Naive thymus-derived CD8-positive, alpha-beta T cell (primary cell): ENCODE measurements around the gene IRGQ. TPM values are rescaled to one million over a fixed set of nuclear protein-coding genes. Genes with fewer than 3 reads are reported as not detected.
"Not testable (repeated sequence)": the region's sequence is repeated elsewhere in the genome, so short reads cannot be mapped to it uniquely, and the experiment has no call there.

Experiments
- ATAC-seq, 2 donors: fragments of 150-1000 bp; cut with Tn5 transposase in 1 of 2; sonication (Bioruptor Pico), chemical (Tn5 transposase) in 1 of 2; 1 replicate in 1 of 2; 2 replicates in 1 of 2; pipeline ENCODE4 v1.10.0; 2021; ENCODE audit warnings: mild to moderate bottlenecking in 2 of 2, moderate library complexity in 2 of 2
- POLR2A ChIA-PET: fragments of 350-600 bp; sonication (Branson Sonifier 250); formaldehyde crosslinking; loops from one replicate; lab custom pipeline; 2021; ENCODE audit warnings: antibody characterized with exemption; lab: Charles Lee
- DNase-seq, 10 donors: peaks; one replicate each; pipeline versions ENCODE4 v3.0.0 to v3.0.0-alpha.2; 2020 to 2022
- H3K27ac Mint-ChIP-seq, 10 donors: one replicate each; pipeline ENCODE4 v1.8.0; 2020 to 2022; ENCODE audit warnings: mild to moderate bottlenecking in 10 of 10, mixed read lengths in 10 of 10, moderate library complexity in 4 of 10, inconsistent platforms in 1 of 10
- H3K27me3 Mint-ChIP-seq, 5 donors: one replicate each; pipeline ENCODE4 v1.8.0; 2021 to 2022; ENCODE audit warnings: mixed read lengths in 5 of 5
- H3K36me3 Mint-ChIP-seq, 3 donors: one replicate each; pipeline ENCODE4 v1.8.0; 2020 to 2022; ENCODE audit warnings: mixed read lengths in 3 of 3, mild to moderate bottlenecking in 2 of 3, inconsistent platforms in 1 of 3
- H3K4me1 Mint-ChIP-seq, 4 donors: one replicate each; pipeline ENCODE4 v1.8.0; 2021 to 2022; ENCODE audit warnings: mixed read lengths in 4 of 4
- H3K4me3 Mint-ChIP-seq, 10 donors: one replicate each; pipeline ENCODE4 v1.8.0; 2020 to 2022; ENCODE audit warnings: mild to moderate bottlenecking in 10 of 10, mixed read lengths in 10 of 10, moderate library complexity in 6 of 10, inconsistent platforms in 1 of 10
- H3K9me3 Mint-ChIP-seq, 9 donors: one replicate each; pipeline ENCODE4 v1.8.0; 2020 to 2022; ENCODE audit warnings: mixed read lengths in 9 of 9, mild to moderate bottlenecking in 3 of 9, inconsistent platforms in 1 of 9, moderate library complexity in 1 of 9
- polyA plus RNA-seq, 3 donors: library from polyadenylated mRNA; unstranded; fragments of 300-500 nt; fragmentation: Illumina TruSeq; gene quantifications; one replicate each; pipeline ENCODE4 v1.2.3, GENCODE V29; 2021
- total RNA-seq, 8 experiments: library from RNA in 2 of 8; stranded (reverse) in 2 of 8; gene quantifications; one replicate each; pipeline ENCODE4 v1.2.3 and lab custom pipeline; 2021 to 2026

The IRGQ gene
- total and polyA plus RNA-seq, 5 experiments from 2014 or later, result 0.37 to 15.7 (median 1.1) TPM

- DNase-seq (peak; percentile 61 to 83 (median 70)), ATAC-seq (peak; percentile 63 to 72)
- POLR2A ChIA-PET, result interaction anchor here (0.7 to 5.4 kb wide), 15 partner anchors 11 to 155 kb away, joined by 3 to 55 read pairs (median 10); partner anchors contain the start of genes PINLYP, XRCC1 and ZNF575
- Mint-ChIP-seq H3K36me3 (peaks cover 0 to 29% (median 3%) of the 10 kb centered on the region in 3 donors), H3K9me3 (no peaks in the 10 kb centered on the region), H3K4me1 (peaks cover 27 to 61% (median 53%) of the 10 kb centered on the region in 4 donors), H3K27me3 (peaks cover 0 to 2% (median 0%) of the 10 kb centered on the region in 5 donors), H3K4me3 (peak overlapping the region; percentile 94 to 99 (median 96)), H3K27ac (peak overlapping the region; percentile 96 to 100 (median 100))
These were observed 977 bp downstream of the IRGQ start for GRCh38 chr19:43594710-43595604.

GRCh38 chr19:43594081-43594697 lies 1.7 kb downstream of the IRGQ start:
- peaks cover 31 to 69% (median 57%) of the 10 kb centered on the region in 4 donors for H3K4me1 Mint-ChIP-seq
- peak overlapping the region; percentile 16 to 99 (median 78) for H3K4me3 Mint-ChIP-seq
- peak overlapping the region in 6 of 10 donors; percentile 10 to 91 (median 79) for H3K27ac Mint-ChIP-seq
- H3K27me3 Mint-ChIP-seq, result peaks cover 0 to 2% (median 0%) of the 10 kb centered on the region in 5 donors
- peaks cover 0 to 21% (median 3%) of the 10 kb centered on the region in 3 donors for H3K36me3 Mint-ChIP-seq
- POLR2A ChIA-PET, result interaction anchor here (0.7 to 5.4 kb wide), 13 partner anchors 10 to 155 kb away, joined by 3 to 55 read pairs (median 7); partner anchors contain the start of genes PINLYP, XRCC1 and ZNF575
- H3K9me3 Mint-ChIP-seq, result no peaks in the 10 kb centered on the region
- DNase-seq, result no peak
- ATAC-seq, result no peak

DNA sequence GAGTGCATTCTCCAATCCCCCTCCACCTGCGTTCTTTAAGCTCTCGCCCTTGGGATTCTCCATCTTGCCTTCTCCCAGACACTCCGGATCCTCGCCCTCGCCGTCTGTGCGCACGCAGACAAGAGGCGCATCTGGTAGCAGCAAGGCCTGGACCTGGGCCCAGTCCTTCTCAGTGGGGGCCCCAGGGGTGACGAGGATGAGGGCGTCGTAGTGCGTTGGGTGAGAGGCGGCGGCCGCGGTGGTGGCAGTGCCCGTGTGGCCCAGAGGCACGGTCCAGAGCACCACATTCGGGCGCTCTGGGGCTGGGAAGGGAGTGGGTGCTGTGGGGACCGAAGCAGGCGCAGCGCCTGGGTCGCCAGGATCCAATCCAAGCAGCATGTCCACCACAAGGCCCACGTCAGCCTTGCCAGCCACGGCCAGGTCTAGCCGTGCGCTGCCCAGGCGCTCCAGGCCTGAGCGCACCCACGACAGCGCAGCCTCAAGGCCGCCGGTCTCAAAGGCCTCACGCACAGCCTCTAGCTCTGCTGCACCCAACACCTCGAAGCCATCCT lies 3.1 kb downstream of the IRGQ start:
- no peaks in the 10 kb centered on the region for H3K9me3 Mint-ChIP-seq
- ATAC-seq (no peak), DNase-seq (no peak)
- peaks cover 0 to 14% (median 3%) of the 10 kb centered on the region in 3 donors for H3K36me3 Mint-ChIP-seq
- peak overlapping the region in 2 of 10 donors; percentile 45 to 68 for H3K4me3 Mint-ChIP-seq
- peaks cover 30 to 58% (median 51%) of the 10 kb centered on the region in 4 donors for H3K4me1 Mint-ChIP-seq
- POLR2A ChIA-PET, result interaction anchor here (0.9 to 5.4 kb wide), 3 partner anchors 13 to 59 kb away, joined by 3 to 51 read pairs (median 49); partner anchors contain the start of gene ZNF575
- H3K27me3 Mint-ChIP-seq, result peaks cover 0 to 2% (median 0%) of the 10 kb centered on the region in 5 donors
- H3K27ac Mint-ChIP-seq, result peak overlapping the region in 1 of 10 donors; percentile 80

GRCh38 chr19:43591904-43592772 lies 3.8 kb downstream of the IRGQ start:
- POLR2A ChIA-PET, result interaction anchor here (0.9 to 5.4 kb wide), 2 partner anchors 12 to 58 kb away, joined by 3 to 51 read pairs; partner anchors contain the start of gene ZNF575
- H3K4me3 Mint-ChIP-seq, result no peak overlapping the region

DNA sequence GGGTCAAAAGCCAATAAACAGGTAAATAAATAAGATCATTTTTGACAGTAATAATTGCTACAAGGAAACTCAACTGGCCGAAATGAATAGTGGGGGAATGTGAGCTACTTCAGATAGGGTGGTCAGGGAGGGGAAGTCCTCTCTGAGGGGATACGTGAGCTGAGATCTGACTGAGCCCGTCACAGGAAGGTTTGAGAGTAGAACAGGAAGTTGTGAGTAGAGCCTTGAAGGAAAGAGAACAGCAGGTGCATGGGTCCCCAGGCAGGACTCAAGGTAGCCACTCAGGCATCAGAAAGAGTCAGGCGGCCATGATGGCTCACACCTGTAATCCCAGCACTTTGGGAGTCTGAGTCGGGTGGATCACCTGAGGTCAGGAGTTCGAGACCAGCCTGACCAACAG lies 6.3 kb downstream of the IRGQ start:
- ATAC-seq (peak in 1 of 2 donors; percentile 50), DNase-seq (no peak)
- Mint-ChIP-seq H3K36me3 (peaks cover 0 to 14% (median 3%) of the 10 kb centered on the region in 3 donors), H3K9me3 (no peaks in the 10 kb centered on the region), H3K4me3 (peak overlapping the region in 2 of 10 donors; percentile 1 to 70), H3K27ac (peak overlapping the region; percentile 39 to 89 (median 78)), H3K4me1 (peaks cover 18 to 37% (median 28%) of the 10 kb centered on the region in 4 donors), H3K27me3 (no peaks in the 10 kb centered on the region)
- POLR2A ChIA-PET, result no interaction called here

More at GRCh38 chr19:43591904-43592772, 3.8 kb downstream of the IRGQ start:
- Mint-ChIP-seq H3K27ac (no peak overlapping the region), H3K36me3 (peaks cover 0 to 11% (median 3%) of the 10 kb centered on the region in 3 donors), H3K4me1 (peaks cover 25 to 51% (median 44%) of the 10 kb centered on the region in 4 donors), H3K9me3 (no peaks in the 10 kb centered on the region), H3K27me3 (peaks cover 0 to 2% (median 0%) of the 10 kb centered on the region in 5 donors)
- DNase-seq (no peak), ATAC-seq (no peak)

GRCh38 chr19:43589277-43589676 lies 6.7 kb downstream of the IRGQ start:
- Mint-ChIP-seq H3K4me3 (no peak overlapping the region), H3K9me3 (no peaks in the 10 kb centered on the region), H3K36me3 (peaks cover 0 to 14% (median 3%) of the 10 kb centered on the region in 3 donors), H3K27ac (peak overlapping the region in 8 of 10 donors; percentile 15 to 87 (median 78)), H3K4me1 (peaks cover 19 to 39% (median 30%) of the 10 kb centered on the region in 4 donors), H3K27me3 (no peaks in the 10 kb centered on the region)
- no peak for DNase-seq
- POLR2A ChIA-PET, result interaction anchor here (1.0 kb wide), 1 partner anchor 15 kb away, joined by 7 read pairs; the partner anchor contains the start of gene XRCC1
- no peak for ATAC-seq

DNA sequence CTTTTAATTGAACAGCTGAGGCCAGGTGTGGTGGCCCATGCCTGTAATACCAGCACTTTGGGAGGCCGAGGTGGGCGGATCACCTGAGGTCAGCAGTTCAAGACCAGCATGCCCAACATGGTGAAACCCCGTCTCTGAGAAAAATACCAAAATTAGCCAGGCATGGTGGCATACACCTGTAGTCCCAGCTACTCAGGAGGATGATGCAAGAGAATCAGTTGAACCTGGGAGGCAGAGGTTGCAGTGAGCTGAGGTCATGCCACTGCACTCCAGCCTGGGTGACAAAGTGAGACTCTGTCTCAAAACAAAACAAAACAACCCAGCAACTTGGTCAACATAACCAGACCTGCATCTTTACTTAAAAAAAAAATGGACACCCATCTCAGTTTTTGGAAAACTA lies 8.9 kb downstream of the IRGQ start:
- H3K4me3 Mint-ChIP-seq, H3K9me3 Mint-ChIP-seq, DNase-seq, H3K36me3 Mint-ChIP-seq, H3K27me3 Mint-ChIP-seq, ATAC-seq, POLR2A ChIA-PET, H3K27ac Mint-ChIP-seq: not testable (repeated sequence)
- peaks cover 14 to 42% (median 23%) of the 10 kb centered on the region in 4 donors for H3K4me1 Mint-ChIP-seq

- no peaks in the 10 kb centered on the region for H3K27me3 Mint-ChIP-seq
- peaks cover 14 to 49% (median 24%) of the 10 kb centered on the region in 4 donors for H3K4me1 Mint-ChIP-seq
- DNase-seq (no peak), ATAC-seq (no peak)
- POLR2A ChIA-PET, result no interaction called here
- H3K4me3 Mint-ChIP-seq, result no peak overlapping the region
- H3K36me3 Mint-ChIP-seq, result peaks cover 0 to 3% (median 0%) of the 10 kb centered on the region in 3 donors
- no peaks in the 10 kb centered on the region for H3K9me3 Mint-ChIP-seq
- no peak overlapping the region for H3K27ac Mint-ChIP-seq
These were observed 9.6 kb downstream of the IRGQ start for GRCh38 chr19:43586346-43586745.

DNA sequence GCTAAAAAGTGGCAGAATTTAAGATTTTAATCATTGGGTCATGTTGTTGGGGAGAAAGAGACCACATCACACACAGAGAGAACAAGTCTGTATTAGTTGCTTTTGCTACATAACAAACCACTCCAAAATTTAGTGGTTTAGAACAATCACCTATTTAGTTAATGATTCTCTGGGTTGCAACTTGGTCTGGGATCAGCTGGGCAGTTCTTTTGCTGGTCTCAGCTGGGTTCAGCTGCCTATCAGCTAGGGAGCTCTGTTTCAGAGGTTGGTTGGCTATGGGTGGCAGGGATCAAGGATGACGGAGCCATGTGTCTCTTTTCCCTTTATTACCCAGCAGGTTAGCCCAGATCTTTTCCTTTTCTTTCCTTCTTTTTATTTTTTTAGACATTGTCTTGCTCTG lies 11.4 kb downstream of the IRGQ start:
- Mint-ChIP-seq H3K36me3 (peaks cover 0 to 3% (median 0%) of the 10 kb centered on the region in 3 donors), H3K27ac (peak overlapping the region in 5 of 10 donors; percentile 8 to 81 (median 70)), H3K9me3 (no peaks in the 10 kb centered on the region), H3K27me3 (no peaks in the 10 kb centered on the region), H3K4me1 (peaks cover 12 to 45% (median 24%) of the 10 kb centered on the region in 4 donors), H3K4me3 (no peak overlapping the region)
- DNase-seq (no peak), ATAC-seq (no peak)
- POLR2A ChIA-PET, result interaction anchor here (1.5 to 2.1 kb wide), 2 partner anchors 10 to 12 kb away, joined by 4 to 5 read pairs; partner anchors contain the start of genes IRGQ and ZNF576

- peaks cover 16 to 48% (median 29%) of the 10 kb centered on the region in 4 donors for H3K4me1 Mint-ChIP-seq
- peak overlapping the region in 1 of 10 donors; percentile 20 for H3K4me3 Mint-ChIP-seq
- peak overlapping the region in 1 of 10 donors; percentile 34 for H3K27ac Mint-ChIP-seq
- no peak for ATAC-seq
- POLR2A ChIA-PET, result interaction anchor here (0.7 to 2.1 kb wide), 4 partner anchors 10 to 91 kb away, joined by 3 to 6 read pairs (median 4); no protein-coding TSS in a partner anchor
- no peak for DNase-seq
- H3K9me3 Mint-ChIP-seq, result no peaks in the 10 kb centered on the region
- H3K36me3 Mint-ChIP-seq, result peaks cover 0 to 3% (median 0%) of the 10 kb centered on the region in 3 donors
- H3K27me3 Mint-ChIP-seq, result no peaks in the 10 kb centered on the region
These were observed 13.4 kb downstream of the IRGQ start for GRCh38 chr19:43582495-43582894.

- H3K27me3 Mint-ChIP-seq, result no peaks in the 10 kb centered on the region
- H3K4me3 Mint-ChIP-seq, result peak overlapping the region in 7 of 10 donors; percentile 15 to 75 (median 36)
- peak overlapping the region in 6 of 10 donors; percentile 26 to 95 (median 54) for H3K27ac Mint-ChIP-seq
- H3K4me1 Mint-ChIP-seq, result peaks cover 19 to 49% (median 32%) of the 10 kb centered on the region in 4 donors
- DNase-seq (no peak), ATAC-seq (no peak)
- POLR2A ChIA-PET, result interaction anchor here (0.5 to 2.5 kb wide), 6 partner anchors 15 to 110 kb away, joined by 3 to 11 read pairs (median 6); partner anchors contain the start of genes IRGQ, PLAUR and ZNF576
- H3K36me3 Mint-ChIP-seq, result peaks cover 0 to 3% (median 0%) of the 10 kb centered on the region in 3 donors
- no peaks in the 10 kb centered on the region for H3K9me3 Mint-ChIP-seq
These were observed 14.5 kb downstream of the IRGQ start for GRCh38 chr19:43581467-43581866.
